CD4-positive, alpha-beta T cell treated with Interleukin-6 at 100 ng/mL for 8 hours (primary cell): ENCODE results near the gene GCAT.

Source experiments
- DNase-seq: peaks from one replicate; pipeline ENCODE4 v3.0.0-alpha.2; 2020; ENCODE audit warnings: mixed read lengths, low spot score

The GCAT gene

GRCh38 chr22:37811867-37812266 lies 4.1 kb downstream of the GCAT start:
- no peak for DNase-seq

- no peak for DNase-seq
These were observed 5.3 kb downstream of the GCAT start for GRCh38 chr22:37812869-37813678.

GRCh38 chr22:37815593-37815992 lies 7.9 kb downstream of the GCAT start:
- no peak for DNase-seq

GRCh38 chr22:37816543-37817180 lies 8.9 kb downstream of the GCAT start:
- DNase-seq = no peak

- DNase-seq = peak; percentile 70
These were observed 10.1 kb downstream of the GCAT start for GRCh38 chr22:37817705-37818408.

- DNase-seq = peak; percentile 59
These were observed 10.8 kb downstream of the GCAT start for GRCh38 chr22:37818409-37819104.

- DNase-seq = no peak
These were observed 11.3 kb downstream of the GCAT start for GRCh38 chr22:37819105-37819433.

GRCh38 chr22:37820350-37820749 lies 12.6 kb downstream of the GCAT start:
- DNase-seq = no peak

- DNase-seq = no peak
These were observed 14.5 kb downstream of the GCAT start for GRCh38 chr22:37822079-37822833.

- DNase-seq = no peak
These were observed 15.6 kb downstream of the GCAT start, which contains the start of gene GALR3 for GRCh38 chr22:37823134-37823985. GALR3 (plus strand) TSS chr22:37823382; CDS start chr22:37823407, 25 bp downstream.

- no peak for DNase-seq
These were observed 17.2 kb downstream of the GCAT start for GRCh38 chr22:37824674-37825641.

- no peak for DNase-seq
These were observed 19.3 kb downstream of the GCAT start for GRCh38 chr22:37827056-37827455.

GRCh38 chr22:37830093-37830842 lies 22.5 kb downstream of the GCAT start:
- no peak for DNase-seq

- no peak for DNase-seq
These were observed 23.7 kb downstream of the GCAT start for GRCh38 chr22:37831472-37831871.

GRCh38 chr22:37832022-37832857 lies 24.5 kb downstream of the GCAT start:
- no peak for DNase-seq

- no peak for DNase-seq
These were observed 34.5 kb downstream of the GCAT start for GRCh38 chr22:37842015-37842793.

GRCh38 chr22:37843741-37844089 lies 36.0 kb downstream of the GCAT start:
- DNase-seq = peak; percentile 20
